NCI-H1092 (cell line): Measurements from ENCODE around the gene SYNGR3.
"Not testable (repeated sequence)": the region's sequence is repeated elsewhere in the genome, so short reads cannot be mapped to it uniquely, and the experiment has no call there.

Experiments
- DNase-seq: peaks from one replicate; lab custom pipeline; 2025; lab: John Stamatoyannopoulos, UW

Gene SYNGR3

DNA sequence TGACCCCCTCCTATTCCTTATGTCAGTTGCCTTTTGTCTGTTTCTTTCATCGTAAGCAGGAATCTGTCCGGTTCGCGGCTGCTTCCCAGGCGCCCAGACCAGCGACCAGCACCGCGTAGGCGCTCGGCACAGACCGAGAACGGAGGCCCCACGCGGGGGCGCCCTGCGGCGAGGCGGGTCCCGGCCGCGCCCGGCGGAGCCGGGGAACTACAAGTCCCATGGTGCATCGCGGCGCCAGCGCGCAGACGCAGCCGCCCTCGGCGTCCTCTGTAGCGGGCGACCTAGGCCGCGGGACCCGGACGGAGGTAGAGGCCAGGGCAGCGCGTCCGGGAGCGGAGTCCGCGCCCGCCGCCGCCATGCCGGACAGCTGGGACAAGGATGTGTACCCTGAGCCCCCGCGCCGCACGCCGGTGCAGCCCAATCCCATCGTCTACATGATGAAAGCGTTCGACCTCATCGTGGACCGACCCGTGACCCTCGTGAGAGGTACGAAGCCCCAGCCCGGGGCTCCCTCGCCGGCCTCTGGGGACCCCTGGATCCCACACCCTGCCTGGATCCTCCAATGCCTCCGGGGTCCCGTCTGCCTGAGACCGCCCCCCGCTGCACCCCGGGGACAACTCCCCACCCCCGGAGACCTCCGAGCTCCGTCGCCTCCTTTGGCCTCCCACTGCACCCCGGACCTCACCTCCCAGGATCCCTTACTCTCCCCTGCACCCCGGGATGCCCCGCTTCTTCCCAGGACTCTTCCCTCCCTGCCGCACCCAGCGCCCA, 30.3 kb upstream of the SYNGR3 start, which contains the start of gene NDUFB10:
Gene NDUFB10 (plus strand): TSS at position 270 of the 771 bp plus-strand sequence. CDS start 87 bp downstream, at position 357.
- peak; percentile 83 for DNase-seq

DNA sequence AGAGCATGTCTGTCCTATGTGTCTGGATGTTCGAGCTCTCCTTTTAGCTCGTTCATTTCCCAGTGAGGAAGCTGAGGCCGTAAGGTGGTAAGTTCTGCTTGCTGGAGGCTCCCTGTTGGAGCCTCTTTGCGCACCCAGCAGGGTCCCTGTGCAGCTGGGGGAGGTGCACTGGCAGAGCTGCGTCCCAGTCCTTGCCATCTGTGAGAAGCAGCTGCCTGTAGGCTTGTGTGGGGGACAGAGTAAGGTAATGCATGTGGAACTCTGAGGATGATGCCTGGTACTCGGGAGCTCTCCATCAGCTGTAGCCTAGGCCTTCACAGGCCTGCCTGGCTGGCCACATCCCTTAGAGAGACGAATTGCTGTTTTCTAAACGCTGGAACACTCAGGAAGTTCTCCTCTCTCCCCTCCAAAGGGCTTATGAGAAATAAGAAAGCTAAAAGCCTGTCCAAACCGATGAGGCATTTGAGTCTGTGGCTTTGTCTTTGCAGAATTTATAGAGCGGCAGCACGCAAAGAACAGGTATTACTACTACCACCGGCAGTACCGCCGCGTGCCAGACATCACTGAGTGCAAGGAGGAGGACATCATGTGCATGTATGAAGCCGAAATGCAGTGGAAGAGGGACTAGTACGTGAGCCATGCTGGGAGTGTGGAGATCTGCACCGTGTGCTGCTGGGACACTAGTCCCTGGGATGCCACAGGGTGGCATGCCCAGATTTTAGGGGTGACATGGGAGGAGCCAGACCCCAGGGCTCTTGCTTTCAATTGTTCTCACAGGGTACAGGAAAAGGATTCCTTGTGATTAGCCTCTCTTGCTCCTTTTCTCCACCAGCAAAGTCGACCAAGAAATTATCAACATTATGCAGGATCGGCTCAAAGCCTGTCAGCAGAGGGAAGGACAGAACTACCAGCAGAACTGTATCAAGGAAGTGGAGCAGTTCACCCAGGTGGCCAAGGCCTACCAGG, 28.8 kb upstream of the SYNGR3 start:
- no peak for DNase-seq

DNA sequence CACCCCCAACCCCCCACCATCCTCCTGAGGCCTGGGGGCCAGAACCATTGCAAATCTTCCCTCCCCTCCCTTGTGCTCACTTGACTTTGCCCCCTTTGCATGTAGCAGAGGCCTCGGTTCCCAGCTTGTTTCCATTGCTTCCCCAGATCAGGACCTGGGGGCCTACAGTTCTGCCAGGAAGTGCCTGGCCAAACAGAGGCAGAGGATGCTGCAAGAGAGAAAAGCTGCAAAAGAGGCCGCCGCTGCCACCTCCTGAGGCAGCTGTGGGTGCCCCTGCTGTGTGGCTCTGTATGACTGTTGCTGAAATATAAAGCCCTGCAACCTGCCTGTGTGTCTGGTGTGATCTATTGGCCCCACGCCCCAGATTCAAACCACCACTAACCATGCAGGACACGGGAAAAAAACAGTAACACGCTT, 28.1 kb upstream of the SYNGR3 start:
- no peak for DNase-seq

DNA sequence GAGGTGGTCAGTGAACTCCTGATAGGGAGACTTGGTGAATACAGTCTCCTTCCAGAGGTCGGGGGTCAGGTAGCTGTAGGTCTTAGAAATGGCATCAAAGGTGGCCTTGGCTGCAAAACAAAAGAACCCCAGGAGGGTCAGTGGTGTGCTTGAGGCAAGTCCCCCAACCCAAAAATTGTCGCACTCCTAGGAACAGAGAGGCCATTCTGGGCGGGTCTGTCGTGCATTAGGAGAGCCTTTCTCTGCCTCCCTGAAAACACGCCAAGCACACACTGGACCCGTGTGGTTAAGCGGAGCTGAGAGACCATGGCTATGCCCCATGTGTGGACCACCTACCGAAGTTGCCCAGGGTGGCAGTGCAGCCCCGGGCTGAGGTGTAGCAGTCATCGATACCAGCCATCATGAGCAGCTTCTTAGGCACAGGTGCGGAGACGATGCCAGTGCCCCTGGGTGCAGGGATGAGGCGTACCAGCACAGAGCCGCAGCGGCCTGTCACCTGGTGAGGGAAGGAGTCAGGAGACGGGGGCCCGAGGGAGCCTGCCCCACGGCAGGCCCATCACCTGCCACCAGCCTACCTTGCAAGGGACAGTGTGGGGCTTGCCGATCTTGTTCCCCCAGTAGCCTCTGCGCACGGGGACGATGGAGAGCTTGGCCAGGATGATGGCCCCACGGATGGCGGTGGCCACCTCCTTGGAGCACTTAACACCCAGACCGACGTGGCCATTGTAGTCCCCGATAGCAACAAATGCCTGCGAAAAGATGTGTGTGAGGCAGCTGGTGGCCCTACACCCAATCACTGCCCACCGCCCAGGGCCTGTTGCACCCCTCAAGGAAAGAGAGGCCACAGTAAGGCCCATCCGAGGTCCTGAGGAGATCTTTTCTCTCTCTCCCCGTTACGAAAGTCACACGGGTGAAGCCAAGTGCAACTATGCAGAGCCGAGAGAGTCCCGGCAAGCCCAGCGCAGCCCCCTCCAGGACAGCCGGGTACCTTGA, 27.3 kb upstream of the SYNGR3 start:
- DNase-seq, result not testable (repeated sequence)

DNA sequence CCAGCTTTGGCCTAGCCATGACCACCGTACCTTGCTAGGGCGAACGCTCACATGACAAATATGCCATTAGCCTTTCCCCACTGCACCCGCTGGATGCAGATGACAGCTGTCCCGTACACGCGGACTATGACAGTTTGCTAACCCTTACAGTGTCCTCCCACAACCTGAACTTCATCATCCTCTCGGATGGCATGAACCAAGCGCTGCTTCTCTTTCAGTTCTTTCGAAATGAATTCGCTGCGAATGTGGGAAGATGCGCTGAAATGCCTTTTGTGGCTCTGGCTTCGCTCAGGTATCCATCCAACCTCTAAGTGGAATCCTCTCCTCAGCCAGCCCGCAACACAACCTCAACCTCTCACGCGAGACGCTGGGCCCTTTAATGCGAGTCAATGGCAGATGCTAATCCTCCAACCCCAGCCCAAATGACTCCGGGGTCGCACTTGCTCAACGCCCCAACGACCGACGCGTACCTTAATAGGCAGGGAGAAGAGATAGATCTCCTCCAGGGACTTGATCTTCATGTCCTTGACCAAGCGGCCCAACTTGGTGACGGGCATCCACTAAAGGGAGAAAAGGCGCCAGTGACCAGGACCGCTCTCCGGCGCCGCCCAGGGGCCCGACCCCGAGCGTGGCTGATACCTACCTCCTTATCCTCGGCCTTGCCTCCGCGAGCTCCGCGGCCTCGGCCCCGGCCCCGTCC, 25.8 kb upstream of the SYNGR3 start:
- DNase-seq, result no peak

DNA sequence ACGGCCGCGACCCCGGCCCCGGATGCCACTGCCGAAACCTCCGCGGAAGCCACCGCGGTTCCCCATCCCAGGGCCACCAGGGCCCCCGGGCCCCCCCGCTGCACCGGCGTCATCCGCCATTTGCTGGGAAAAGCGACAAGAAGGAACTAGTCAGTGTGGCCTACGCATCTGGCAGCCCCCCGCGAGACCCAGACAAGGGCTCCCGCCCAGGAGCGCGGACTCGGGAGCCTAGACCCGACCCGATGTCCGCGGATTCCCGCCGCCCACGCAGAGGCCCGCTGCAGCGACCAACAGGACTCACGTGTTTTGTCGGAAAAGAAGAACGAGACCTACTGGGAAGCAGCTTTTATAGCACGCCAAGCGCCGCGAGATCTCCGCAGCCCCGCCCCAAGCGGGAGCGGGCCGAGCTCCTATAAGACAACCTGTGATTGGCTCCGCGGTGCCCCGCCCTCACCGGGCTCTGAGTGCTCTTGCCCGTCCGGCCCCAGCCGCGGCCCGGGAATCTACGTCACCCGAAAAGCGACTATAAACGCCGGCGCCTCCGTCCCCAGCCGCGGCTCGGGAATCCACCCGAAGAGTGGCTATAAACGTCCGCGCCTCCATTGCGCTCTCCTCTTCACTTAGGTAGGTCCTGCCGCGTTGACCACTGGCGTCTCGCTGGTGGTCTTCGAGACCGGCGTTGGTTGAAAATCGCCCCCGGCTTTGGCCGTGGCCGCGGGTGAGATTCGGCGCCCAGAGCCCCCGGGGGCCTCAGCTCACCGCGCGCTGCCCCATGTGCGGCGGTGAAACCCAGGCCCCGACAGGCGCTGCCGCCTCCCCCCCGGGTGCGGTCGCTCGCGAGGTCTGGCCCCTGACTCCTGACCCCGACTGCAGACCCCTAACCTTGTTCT, 25.0 kb upstream of the SYNGR3 start, which contains the start of gene RPS2:
Gene RPS2 (minus strand): TSS at position 321 of the 890 bp plus-strand sequence. CDS start 201 bp downstream, at position 120.
- DNase-seq, result peak; percentile 99

DNA sequence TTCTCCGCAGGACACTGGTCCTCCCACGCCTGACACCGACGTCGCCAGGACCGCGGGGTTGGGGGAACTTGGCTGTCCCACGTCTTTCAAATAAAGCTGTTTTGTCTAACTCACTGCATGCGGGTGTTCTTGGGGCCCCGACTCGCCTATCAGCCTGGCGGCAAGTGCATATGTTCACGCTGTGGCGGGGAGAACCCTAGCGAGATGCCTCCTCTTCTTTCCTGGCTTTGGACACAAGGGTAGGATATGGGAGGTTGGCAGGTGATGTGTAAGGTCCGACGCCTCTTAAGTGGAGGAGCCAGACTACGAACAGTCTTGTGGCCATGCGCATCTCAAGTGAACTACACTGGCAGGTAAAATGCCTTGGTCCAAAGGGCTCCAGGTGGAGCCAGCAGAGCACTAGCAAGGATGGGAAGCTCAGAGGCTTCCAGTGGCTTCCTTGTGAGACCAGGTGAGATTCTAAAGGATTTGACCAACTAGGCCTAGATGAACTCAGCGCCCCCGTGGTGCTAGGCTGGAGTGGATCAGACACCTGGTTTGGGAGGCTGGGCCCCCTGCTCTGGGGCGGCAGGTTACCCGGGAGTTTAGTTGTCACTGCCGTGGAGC, 24.3 kb upstream of the SYNGR3 start:
- no peak for DNase-seq

DNA sequence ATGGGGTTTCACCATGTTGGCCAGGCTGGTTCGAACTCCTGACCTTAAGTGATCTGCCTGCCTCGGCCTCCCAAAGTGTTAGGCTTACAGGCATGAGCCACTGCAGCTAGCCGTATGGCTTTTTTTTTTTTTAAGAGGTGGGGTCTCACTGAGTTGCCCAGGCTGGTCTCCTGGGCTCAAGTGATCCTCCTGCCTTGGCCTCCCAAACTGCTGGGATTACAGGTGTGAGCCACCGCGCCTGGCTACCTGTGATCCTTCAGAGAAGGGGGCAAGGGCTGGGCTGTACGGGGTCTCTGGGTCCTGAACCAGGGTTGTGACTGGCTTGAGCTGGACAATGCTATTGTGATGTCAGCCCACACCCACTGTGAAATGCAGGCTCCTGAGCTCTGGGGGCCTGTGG, 23.3 kb upstream of the SYNGR3 start, which contains the start of gene RNF151:
Gene RNF151 (plus strand): TSS at position 397 of the 400 bp plus-strand sequence. CDS start 26 bp downstream, outside the sequence.
- DNase-seq, result no peak

DNA sequence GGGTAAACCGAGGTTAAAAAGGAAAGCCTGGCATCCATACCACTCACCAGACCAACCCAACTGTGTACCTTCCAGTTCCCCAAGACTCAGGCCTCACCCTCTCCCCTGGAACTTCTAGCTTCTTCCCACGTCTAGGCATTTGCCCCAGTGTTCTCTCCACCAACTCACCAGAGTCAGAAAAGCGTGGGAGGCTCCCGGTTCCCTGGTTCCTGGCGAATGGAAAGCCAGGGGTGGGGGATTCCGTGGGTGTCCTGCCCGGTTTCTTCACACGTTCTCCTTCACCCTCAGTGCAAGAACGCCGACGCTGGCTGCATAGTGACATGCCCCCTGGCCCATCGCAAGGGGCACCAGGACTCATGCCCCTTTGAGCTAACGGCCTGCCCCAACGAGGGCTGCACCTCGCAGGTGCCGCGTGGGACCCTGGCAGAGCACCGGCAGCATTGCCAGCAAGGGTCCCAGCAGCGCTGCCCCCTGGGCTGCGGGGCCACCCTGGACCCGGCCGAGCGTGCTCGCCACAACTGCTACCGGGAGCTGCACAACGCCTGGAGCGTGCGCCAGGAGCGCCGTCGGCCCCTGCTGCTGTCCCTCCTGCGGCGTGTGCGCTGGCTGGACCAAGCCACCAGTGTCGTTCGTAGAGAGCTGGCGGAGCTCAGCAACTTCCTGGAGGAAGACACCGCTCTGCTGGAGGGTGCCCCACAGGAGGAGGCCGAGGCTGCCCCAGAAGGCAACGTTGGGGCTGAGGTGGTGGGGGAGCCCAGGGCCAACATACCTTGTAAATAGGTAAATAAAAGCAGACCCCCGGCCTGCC, 21.4 kb upstream of the SYNGR3 start:
- no peak for DNase-seq

DNA sequence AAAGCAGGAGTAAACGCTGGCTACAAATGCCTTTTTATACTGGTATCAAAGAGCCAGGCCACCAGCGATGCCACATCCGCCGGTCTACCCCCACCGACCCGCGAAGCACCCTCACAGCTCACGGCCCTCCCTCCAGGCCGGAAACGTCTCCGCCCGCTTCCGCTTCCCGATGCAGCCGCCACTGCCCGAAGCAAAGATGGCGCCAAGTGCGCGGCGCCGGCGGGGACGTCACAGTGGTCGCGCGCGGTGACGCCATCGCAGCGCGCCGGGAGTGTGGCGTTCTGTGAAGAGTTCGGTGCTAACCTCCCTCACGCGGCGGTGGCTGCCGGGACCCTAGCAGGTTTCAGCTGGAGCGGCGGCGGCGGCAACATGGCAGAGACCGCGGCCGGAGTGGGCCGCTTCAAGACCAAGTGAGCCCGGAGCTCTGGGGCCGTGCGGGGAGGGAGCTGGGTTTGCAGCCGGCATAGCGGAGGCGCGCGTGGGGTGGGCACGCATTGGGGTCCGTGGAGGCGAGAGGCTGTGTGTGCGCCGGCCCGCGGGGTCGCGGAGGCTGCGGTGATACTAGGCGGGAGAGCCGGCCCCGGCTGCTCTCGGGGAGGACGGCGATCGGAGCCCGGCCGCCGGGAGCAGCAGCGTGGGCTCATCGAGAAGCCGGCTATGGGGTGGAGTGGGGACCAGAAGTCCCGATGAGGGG, 17.8 kb upstream of the SYNGR3 start, which contains the start of gene TBL3:
Gene TBL3 (plus strand): TSS at position 258 of the 694 bp plus-strand sequence. CDS start 112 bp downstream, at position 370.
- peak; percentile 87 for DNase-seq

DNA sequence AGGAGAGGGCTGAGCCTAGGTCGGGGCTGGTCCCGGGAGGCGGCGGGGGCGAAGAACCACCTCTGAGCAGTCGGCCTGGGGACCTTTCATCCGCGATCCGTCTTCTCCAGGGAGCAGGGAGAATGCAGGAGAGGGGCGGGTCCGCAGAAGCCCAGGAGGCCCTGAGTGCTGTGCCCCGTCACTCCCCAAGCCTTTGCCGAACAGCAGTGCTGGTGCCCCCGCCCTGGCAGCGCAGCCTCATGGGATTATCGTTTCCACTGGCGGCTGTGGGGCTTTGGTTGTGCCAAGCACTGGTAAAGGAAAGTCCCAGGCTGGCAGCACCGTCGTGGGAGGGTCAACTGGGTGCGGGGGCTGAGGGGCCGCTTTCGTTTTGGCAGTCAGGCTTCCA, 17.3 kb upstream of the SYNGR3 start:
- no peak for DNase-seq

DNA sequence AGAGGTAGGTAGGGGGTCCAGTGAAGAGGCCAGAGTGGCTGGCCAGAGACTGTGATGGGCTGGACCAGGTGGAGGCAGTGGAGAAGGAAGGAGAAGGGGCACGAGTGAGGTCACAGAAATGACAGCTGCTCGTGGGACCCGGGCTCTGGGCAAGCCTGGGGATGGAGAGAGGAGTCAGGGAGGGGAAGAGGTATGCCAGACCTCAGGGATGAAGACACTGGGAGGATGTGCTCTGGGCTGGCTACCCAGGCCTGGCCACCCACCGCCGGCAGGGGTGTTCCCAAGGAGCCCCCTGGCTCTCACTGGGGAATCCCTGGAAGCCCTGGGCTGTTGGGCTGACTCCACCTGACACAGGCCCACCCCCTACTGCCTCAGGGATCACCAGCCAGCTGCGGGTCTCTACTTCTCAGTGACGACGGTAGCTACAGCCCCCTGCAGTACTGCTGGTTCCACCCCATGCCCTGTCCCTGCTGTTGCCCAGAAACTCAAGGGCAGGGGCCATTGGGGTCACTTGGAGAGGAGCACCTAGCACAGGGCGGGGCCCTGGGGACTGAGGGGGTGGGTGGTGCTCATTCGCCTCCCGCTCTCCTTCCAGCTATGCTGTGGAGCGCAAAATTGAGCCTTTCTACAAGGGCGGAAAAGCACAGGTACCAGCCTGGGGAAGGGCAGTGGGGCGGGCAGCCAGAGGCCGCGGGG, 16.2 kb upstream of the SYNGR3 start:
- DNase-seq, result no peak

DNA sequence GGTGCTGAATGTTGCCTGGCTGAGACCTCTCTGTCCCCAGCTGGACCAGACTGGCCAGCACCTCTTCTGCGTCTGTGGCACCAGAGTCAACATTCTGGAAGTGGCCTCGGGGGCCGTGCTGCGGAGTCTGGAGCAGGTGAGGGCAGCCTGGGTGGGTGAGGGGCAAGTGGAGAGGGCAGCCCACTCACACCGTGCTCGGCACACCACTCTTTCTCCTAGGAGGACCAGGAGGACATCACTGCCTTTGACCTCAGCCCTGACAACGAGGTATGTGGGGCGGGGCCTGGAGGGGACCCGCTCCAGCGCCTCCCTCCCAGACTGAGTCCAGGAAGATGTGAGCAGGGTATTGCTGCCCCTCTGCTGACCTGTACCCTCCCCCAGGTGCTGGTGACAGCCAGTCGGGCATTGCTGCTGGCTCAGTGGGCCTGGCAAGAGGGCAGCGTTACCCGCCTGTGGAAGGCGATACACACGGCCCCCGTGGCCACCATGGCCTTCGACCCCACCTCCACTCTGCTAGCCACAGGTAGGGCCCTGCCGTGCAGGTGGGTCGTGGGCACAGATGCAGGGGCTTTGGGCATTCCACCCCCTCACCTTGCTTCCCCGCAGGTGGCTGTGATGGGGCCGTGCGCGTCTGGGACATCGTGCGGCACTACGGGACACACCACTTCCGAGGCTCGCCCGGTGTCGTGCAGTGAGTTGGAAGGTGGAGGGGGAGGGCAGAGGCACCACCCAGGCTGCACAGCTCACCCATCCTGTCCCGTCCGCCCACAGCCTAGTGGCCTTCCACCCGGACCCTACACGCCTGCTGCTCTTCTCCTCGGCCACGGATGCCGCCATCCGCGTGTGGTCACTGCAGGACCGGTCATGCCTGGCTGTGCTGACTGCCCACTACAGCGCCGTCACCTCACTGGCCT, 15.4 kb upstream of the SYNGR3 start:
- no peak for DNase-seq

DNA sequence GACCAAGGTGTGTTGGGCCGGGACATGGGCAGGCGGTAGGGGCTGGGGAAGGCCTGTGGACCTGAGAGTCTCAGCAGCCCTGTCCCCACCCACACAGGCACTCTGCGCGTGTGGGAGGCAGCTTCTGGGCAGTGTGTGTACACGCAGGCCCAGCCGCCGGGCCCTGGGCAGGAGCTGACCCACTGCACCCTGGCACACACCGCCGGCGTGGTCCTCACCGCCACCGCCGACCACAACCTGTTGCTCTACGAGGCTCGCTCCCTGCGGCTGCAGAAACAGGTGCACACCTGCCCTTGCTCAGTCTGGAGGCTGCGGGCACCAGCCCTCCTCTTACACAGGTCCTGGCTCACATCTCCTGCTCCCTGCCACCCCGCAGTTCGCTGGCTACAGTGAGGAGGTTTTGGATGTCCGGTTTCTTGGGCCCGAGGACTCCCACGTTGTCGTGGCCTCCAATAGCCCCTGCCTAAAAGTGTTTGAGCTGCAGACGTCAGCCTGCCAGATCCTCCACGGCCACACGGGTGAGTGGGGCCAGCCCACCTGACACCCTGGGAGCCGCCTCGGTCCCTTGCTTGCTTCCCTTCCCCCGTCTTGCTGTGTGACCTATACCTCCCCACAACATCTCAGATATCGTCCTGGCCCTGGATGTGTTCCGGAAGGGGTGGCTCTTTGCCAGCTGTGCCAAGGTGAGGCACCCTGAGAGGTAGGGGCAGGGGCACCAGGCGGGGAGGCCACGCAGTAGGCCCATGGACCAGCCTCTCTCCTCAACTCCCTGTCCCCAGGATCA, 14.1 kb upstream of the SYNGR3 start:
- no peak for DNase-seq

DNA sequence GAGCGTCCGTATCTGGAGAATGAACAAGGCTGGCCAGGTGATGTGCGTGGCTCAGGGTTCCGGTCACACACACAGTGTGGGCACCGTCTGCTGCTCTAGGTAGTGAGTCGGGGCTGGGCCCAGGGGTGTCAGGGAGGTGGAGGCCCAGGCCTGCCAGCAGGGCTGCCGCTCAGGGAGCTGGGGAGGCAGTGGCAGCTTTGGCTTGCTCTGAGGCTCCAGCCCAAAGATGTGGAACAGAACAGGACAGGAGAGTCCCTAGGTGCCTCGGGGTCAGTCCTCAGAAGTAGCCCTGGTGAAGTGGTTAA, 13.6 kb upstream of the SYNGR3 start:
- no peak for DNase-seq
